ENCODE data around the gene CCDC87. TPM values are rescaled to one million over a fixed set of nuclear protein-coding genes. Genes with fewer than 3 reads are reported as not detected.

Gene CCDC87
- total RNA-seq, 1 donor from 2014 or later, result 0.31 TPM

DNA sequence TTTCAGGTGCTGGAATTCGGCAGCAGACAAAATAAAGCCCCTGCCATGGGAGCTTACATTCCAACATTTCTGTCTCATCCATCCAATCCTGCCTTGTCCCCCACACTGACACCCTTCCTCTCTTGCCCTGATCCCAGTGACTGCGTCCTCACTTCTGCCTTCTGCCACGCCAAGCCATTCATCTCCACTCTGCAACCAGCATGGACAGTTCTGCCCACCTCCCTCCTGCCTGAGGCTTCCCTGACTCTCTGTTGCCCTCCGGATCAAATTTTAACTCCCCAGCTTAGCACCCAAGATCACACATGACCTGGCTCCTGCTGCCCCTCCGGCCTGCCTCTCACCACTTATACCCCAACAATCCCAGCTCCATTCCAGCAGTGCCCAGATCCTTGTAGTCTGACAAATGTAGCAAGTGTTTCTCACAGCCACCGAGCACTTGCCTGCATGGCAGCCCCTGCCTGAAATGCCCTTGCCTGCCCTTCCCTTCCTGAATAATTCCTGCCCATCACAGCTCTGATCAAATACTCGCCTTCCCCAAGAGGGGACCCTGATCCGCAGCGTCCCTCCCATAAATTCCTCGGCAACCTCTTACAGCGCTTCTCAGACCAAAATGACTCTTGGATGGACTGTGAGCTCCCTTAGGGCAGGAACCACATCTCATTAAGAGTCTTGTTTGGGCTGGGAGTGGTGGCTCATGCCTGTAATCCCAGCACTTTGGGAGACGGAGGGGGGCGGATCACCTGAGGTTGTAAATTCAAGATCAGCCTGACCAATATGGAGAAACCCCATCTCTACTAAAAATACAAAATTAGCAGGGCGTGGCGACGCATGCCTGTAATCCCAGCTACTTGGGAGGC is 43.9 kb downstream of the CCDC87 start:
- Mint-ChIP-seq H3K36me3 (ENCODE audit: low read depth) (no peaks in the 10 kb centered on the region), H3K27me3 (no peaks in the 10 kb centered on the region), H3K4me3 (no peak overlapping the region), H3K4me1 (peaks cover 19% of the 10 kb centered on the region), H3K9me3 (no peaks in the 10 kb centered on the region), H3K27ac (no peak overlapping the region)
- no peak for DNase-seq
- POLR2A ChIA-PET, result no interaction called here
- no peak for ATAC-seq (ENCODE audit: low read depth)
- CTCF ChIA-PET, result interaction anchor here (1.2 kb wide), 1 partner anchor 29 kb away, joined by 3 read pairs; no protein-coding TSS in a partner anchor
- TF ChIP-seq, protein P1, sequence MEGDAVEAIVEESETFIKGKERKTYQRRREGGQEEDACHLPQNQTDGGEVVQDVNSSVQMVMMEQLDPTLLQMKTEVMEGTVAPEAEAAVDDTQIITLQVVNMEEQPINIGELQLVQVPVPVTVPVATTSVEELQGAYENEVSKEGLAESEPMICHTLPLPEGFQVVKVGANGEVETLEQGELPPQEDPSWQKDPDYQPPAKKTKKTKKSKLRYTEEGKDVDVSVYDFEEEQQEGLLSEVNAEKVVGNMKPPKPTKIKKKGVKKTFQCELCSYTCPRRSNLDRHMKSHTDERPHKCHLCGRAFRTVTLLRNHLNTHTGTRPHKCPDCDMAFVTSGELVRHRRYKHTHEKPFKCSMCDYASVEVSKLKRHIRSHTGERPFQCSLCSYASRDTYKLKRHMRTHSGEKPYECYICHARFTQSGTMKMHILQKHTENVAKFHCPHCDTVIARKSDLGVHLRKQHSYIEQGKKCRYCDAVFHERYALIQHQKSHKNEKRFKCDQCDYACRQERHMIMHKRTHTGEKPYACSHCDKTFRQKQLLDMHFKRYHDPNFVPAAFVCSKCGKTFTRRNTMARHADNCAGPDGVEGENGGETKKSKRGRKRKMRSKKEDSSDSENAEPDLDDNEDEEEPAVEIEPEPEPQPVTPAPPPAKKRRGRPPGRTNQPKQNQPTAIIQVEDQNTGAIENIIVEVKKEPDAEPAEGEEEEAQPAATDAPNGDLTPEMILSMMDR (IDR thresholded peaks at IDR 0.05), result no peak
- intact Hi-C loops (cut with micrococcal nuclease), result loop anchor here (5.0 to 10.0 kb wide), 2 partner anchors 68 to 296 kb away; partner anchors contain the start of genes RBM14 and RCE1

DNA sequence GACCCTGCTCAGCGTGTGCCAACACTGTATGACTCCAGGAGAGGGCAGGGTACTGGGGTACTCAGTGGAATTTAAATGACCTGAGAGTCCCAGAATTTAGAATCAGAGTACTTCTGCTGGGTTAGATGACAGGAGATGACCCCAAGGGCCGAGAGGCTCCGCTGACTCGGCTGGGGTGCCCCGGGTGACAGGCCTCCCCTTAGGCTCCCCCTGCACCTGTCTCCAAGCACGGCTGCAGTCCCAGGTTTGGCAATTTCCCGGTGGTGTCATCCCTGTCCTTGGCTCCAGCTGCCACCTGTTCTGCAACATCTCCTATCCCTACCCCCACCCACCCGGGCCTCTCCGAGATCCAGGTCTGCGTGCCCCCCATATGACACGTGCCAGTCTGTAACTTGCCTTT is 44.8 kb downstream of the CCDC87 start:
- no peak for DNase-seq
- Mint-ChIP-seq H3K27ac (no peak overlapping the region), H3K4me1 (peaks cover 29% of the 10 kb centered on the region), H3K27me3 (no peaks in the 10 kb centered on the region), H3K4me3 (no peak overlapping the region), H3K36me3 (ENCODE audit: low read depth) (peaks cover 5% of the 10 kb centered on the region), H3K9me3 (no peaks in the 10 kb centered on the region)
- no peak for ATAC-seq (ENCODE audit: low read depth)
- intact Hi-C loops (cut with micrococcal nuclease), result loop anchor here (5.0 to 10.0 kb wide), 2 partner anchors 69 to 297 kb away; partner anchors contain the start of genes RBM14 and RCE1
- CTCF ChIA-PET, result no interaction called here
- TF ChIP-seq, protein P1 (IDR thresholded peaks at IDR 0.05), result no peak
- POLR2A ChIA-PET, result interaction anchor here (3.6 kb wide), 1 partner anchor 129 kb away, joined by 58 read pairs; the partner anchor contains the start of gene RBM4B

DNA sequence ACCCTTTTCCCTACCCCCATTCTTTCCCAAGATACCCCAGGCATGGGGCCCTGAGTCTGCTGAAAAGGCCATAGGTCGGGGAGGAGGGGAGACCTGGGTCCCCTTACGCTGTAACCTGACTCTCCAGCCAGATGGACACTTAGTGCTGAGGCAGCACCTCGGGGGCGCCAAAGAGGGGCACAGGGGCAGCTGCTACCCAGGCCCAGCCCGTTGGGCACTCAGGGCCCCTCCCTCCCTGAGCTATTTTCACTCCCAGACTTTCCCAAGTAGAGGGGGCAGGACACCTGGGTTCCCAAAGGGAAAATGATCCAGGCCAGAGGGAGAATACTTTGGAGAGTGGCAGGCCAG is 45.2 kb downstream of the CCDC87 start:
- H3K9me3 Mint-ChIP-seq, result no peaks in the 10 kb centered on the region
- intact Hi-C loops (cut with micrococcal nuclease), result loop anchor here (2.0 to 10.0 kb wide), 3 partner anchors 37 to 297 kb away; partner anchors contain the start of genes BBS1, RBM14 and RCE1
- TF ChIP-seq, protein P1 (IDR thresholded peaks at IDR 0.05), result no peak
- H3K27ac Mint-ChIP-seq, result no peak overlapping the region
- H3K4me3 Mint-ChIP-seq, result peak overlapping the region; percentile 15
- DNase-seq (no peak), ATAC-seq (ENCODE audit: low read depth) (no peak)
- peaks cover 30% of the 10 kb centered on the region for H3K4me1 Mint-ChIP-seq
- ChIA-PET CTCF (no interaction called here), POLR2A (interaction anchor here (3.6 kb wide), 1 partner anchor 130 kb away, joined by 58 read pairs; the partner anchor contains the start of gene RBM4B)
- no peaks in the 10 kb centered on the region for H3K27me3 Mint-ChIP-seq
- H3K36me3 Mint-ChIP-seq (ENCODE audit: low read depth), result peaks cover 8% of the 10 kb centered on the region

DNA sequence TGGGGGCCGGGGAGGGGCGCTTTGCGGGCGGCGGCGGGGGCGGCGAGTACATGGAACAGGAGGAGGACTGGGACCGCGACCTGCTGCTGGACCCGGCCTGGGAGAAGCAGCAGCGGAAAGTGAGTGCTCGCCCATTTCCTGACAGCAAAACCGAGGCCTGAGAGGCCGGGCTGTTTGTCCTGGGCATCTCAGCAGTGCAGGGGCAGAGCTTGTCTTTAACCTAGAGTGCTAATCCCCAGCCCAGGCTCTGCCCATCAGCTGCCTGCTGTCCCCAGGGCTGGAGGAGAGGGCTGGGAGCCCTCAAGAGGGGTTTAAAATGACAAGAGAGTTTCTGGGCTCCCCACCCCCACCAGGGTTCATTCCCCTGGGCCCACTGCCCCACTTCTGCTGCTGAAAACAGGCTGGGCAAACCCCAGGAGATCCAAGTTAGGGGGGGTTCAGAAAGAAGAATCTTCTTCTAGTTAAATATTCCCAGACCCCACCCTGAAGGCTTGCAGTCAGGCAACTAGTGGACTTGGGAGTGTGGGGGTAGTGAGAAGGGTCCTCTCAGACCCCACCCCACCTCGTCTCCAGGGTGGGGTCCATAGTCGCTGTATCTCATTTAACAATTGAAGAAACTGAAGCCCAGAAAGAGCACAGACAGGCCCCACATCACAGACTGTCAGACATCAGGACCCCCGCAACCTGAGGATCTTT is 45.7 kb downstream of the CCDC87 start:
- H3K9me3 Mint-ChIP-seq, result no peaks in the 10 kb centered on the region
- H3K36me3 Mint-ChIP-seq (ENCODE audit: low read depth), result peaks cover 13% of the 10 kb centered on the region
- H3K27me3 Mint-ChIP-seq, result no peaks in the 10 kb centered on the region
- DNase-seq, result no peak
- no peak for ATAC-seq (ENCODE audit: low read depth)
- H3K4me3 Mint-ChIP-seq, result peak overlapping the region; percentile 77
- TF ChIP-seq, protein P1 (IDR thresholded peaks at IDR 0.05), result no peak
- CTCF ChIA-PET, result interaction anchor here (2.1 kb wide), 1 partner anchor 131 kb away, joined by 18 read pairs; the partner anchor contains the start of gene RBM4B
- H3K4me1 Mint-ChIP-seq, result peaks cover 35% of the 10 kb centered on the region
- POLR2A ChIA-PET, result interaction anchor here (1.2 to 3.6 kb wide), 11 partner anchors 9 to 296 kb away, joined by 3 to 58 read pairs (median 9); partner anchors contain the start of genes DPP3, MRPL11, PELI3 and RBM14
- intact Hi-C loops (cut with micrococcal nuclease), result loop anchor here (1.0 to 10.0 kb wide), 8 partner anchors 21 to 298 kb away; partner anchors contain the start of genes BBS1, CTSF, DPP3 and RBM14
- peak overlapping the region; percentile 57 for H3K27ac Mint-ChIP-seq
